K562 (cell line): Measurements from ENCODE around the gene GATA1. TPM values are rescaled to one million over a fixed set of nuclear protein-coding genes. Genes with fewer than 3 reads are reported as not detected.

Experiments used
- CHD1 ChIP-seq: fragments of 200-600 bp; sonication (generic); IDR thresholded peaks from one replicate; pipeline ENCODE4 v1.6.1; 2012; ENCODE audit warnings: mild to moderate bottlenecking, moderate library complexity, low read length, inconsistent platforms
- FOSL1 ChIP-seq: fragments of 200-800 bp; sonication (Bioruptor generic); conservative IDR thresholded peaks from 2 replicates; pipeline ENCODE4 v1.6.1; 2016; ENCODE audit warnings: missing genetic modification characterization, missing compliant biosample characterization
- FOXA3 ChIP-seq, 2 experiments: fragments of 450-650 bp in 1 of 2; sonication (generic) in 1 of 2; formaldehyde crosslinking; IDR thresholded peaks in 1 of 2; conservative IDR thresholded peaks in 1 of 2; 2 replicates each; pipeline versions ENCODE4 v1.4.0 to v1.8.0; 2020 to 2022; ENCODE audit warnings: mild to moderate bottlenecking in 2 of 2, missing genetic modification reagents in 1 of 2
- ILK ChIP-seq: fragments of 450-650 bp; IDR thresholded peaks from 2 replicates; pipeline ENCODE4 v1.6.1; 2016; ENCODE audit warnings: missing genetic modification characterization, low read depth, mild to moderate bottlenecking, missing compliant biosample characterization, moderate library complexity, borderline replicate concordance
- PHTF2 ChIP-seq: fragments of 250-450 bp; sonication (Bioruptor Pico); IDR thresholded peaks from 2 replicates; pipeline ENCODE4 v1.5.0; 2021; ENCODE audit warnings: mild to moderate bottlenecking
- SIRT6 ChIP-seq: IDR thresholded peaks from one replicate; pipeline ENCODE4 v1.6.1; 2012; ENCODE audit warnings: low read depth, mild to moderate bottlenecking, control low read depth, inconsistent platforms, low read length, moderate library complexity
- SIX5 ChIP-seq, 2 experiments: IDR thresholded peaks; 2 replicates each; pipeline ENCODE4 v1.6.1; 2011; ENCODE audit warnings: low read length in 2 of 2, borderline replicate concordance in 1 of 2, low read depth in 1 of 2, mild to moderate bottlenecking in 1 of 2, moderate library complexity in 1 of 2; ENCODE audit not compliant: insufficient read depth in 1 of 2
- SNIP1 ChIP-seq: fragments of 450-650 bp; IDR thresholded peaks from 2 replicates; pipeline ENCODE4 v1.7.1; 2017; ENCODE audit warnings: low read depth, mild to moderate bottlenecking
- ZNF707 ChIP-seq: fragments of 250-450 bp; sonication (Bioruptor Pico); conservative IDR thresholded peaks from 2 replicates; pipeline ENCODE4 v1.8.0; 2022; ENCODE audit warnings: inconsistent platforms, mild to moderate bottlenecking, moderate library complexity
- polyA plus RNA-seq, 8 experiments: library from polyadenylated mRNA; depleted of rRNA in 4 of 8; stranded (reverse) in 5 of 8; unstranded in 3 of 8; fragments of >200 nt; fragmentation: Nextera tagmentation in 2 of 8; fragmentation: Illumina TruSeq in 1 of 8; extraction: Ambion mirVana in 2 of 8; extraction: Trizol in 1 of 8; gene quantifications; 2 replicates each; pipeline versions ENCODE4 v1.2.1 to v1.2.3, GENCODE V29; 2011 to 2014; ENCODE audit warnings: inconsistent platforms in 1 of 8, missing spikeins in 1 of 8
- total RNA-seq, 7 experiments: library from RNA; depleted of rRNA in 6 of 7; stranded (reverse); fragments of >200 nt in 6 of 7; fragmentation: Illumina TruSeq in 2 of 7; extraction: Trizol in 2 of 7; gene quantifications; 2 replicates each; pipeline versions ENCODE4 v1.2.1 to v1.2.3, GENCODE V29; 2011 to 2021; ENCODE audit warnings: low replicate concordance in 1 of 7
- TF ChIP-seq, protein P1 (sequence below): sonication (generic); formaldehyde crosslinking; IDR thresholded peaks from 2 replicates; pipeline ENCODE4 v1.8.0; 2022; ENCODE audit warnings: mild to moderate bottlenecking, missing genetic modification reagents
- TF ChIP-seq, protein P2 (sequence below), 3 experiments: IDR thresholded peaks in 2 of 3; conservative IDR thresholded peaks in 1 of 3; 2 replicates each; pipeline ENCODE4 v1.5.1; 2011 to 2012; ENCODE audit warnings: low read length in 3 of 3, mild to moderate bottlenecking in 3 of 3, control low read depth in 2 of 3, improper control_type of control experiment in 1 of 3, inconsistent platforms in 1 of 3, low read depth in 1 of 3, mixed read lengths in 1 of 3, moderate library complexity in 1 of 3; ENCODE audit not compliant: insufficient read depth in 2 of 3

The GATA1 gene
- total and polyA plus RNA-seq, 9 of the 15 experiments (the other 6 are each of a cell fraction or from before 2014, with no cell fraction given): 11.9 to 291 (median 116) TPM

GRCh38 chrX:48786825-48787504 lies 575 bp downstream of the GATA1 start (continued):
- TF ChIP-seq ZNF707 (CRISPR knock-in tag) (no peak), CHD1 (peak; percentile 27), SNIP1 (no peak), PHTF2 (CRISPR knock-in tag) (no peak), FOSL1 (tag) (no peak), SIX5 (IDR thresholded peaks at IDR 0.05; ENCODE audit: borderline replicate concordance in 1 of 2, insufficient read depth in 1 of 2, low read depth in 1 of 2, low read length in 2 of 2) (no peak), SIRT6 (no peak), ILK (no peak), FOXA3 (CRISPR knock-in tag; conservative IDR thresholded peaks at IDR 0.05 in 1 of 2, IDR thresholded peaks at IDR 0.05 in 1 of 2) (no peak)
- TF ChIP-seq, protein P1, sequence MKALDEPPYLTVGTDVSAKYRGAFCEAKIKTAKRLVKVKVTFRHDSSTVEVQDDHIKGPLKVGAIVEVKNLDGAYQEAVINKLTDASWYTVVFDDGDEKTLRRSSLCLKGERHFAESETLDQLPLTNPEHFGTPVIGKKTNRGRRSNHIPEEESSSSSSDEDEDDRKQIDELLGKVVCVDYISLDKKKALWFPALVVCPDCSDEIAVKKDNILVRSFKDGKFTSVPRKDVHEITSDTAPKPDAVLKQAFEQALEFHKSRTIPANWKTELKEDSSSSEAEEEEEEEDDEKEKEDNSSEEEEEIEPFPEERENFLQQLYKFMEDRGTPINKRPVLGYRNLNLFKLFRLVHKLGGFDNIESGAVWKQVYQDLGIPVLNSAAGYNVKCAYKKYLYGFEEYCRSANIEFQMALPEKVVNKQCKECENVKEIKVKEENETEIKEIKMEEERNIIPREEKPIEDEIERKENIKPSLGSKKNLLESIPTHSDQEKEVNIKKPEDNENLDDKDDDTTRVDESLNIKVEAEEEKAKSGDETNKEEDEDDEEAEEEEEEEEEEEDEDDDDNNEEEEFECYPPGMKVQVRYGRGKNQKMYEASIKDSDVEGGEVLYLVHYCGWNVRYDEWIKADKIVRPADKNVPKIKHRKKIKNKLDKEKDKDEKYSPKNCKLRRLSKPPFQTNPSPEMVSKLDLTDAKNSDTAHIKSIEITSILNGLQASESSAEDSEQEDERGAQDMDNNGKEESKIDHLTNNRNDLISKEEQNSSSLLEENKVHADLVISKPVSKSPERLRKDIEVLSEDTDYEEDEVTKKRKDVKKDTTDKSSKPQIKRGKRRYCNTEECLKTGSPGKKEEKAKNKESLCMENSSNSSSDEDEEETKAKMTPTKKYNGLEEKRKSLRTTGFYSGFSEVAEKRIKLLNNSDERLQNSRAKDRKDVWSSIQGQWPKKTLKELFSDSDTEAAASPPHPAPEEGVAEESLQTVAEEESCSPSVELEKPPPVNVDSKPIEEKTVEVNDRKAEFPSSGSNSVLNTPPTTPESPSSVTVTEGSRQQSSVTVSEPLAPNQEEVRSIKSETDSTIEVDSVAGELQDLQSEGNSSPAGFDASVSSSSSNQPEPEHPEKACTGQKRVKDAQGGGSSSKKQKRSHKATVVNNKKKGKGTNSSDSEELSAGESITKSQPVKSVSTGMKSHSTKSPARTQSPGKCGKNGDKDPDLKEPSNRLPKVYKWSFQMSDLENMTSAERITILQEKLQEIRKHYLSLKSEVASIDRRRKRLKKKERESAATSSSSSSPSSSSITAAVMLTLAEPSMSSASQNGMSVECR (CRISPR knock-in tag): peak; percentile 8; the same call in 1 of the 2 replicates
- TF ChIP-seq, protein P2, sequence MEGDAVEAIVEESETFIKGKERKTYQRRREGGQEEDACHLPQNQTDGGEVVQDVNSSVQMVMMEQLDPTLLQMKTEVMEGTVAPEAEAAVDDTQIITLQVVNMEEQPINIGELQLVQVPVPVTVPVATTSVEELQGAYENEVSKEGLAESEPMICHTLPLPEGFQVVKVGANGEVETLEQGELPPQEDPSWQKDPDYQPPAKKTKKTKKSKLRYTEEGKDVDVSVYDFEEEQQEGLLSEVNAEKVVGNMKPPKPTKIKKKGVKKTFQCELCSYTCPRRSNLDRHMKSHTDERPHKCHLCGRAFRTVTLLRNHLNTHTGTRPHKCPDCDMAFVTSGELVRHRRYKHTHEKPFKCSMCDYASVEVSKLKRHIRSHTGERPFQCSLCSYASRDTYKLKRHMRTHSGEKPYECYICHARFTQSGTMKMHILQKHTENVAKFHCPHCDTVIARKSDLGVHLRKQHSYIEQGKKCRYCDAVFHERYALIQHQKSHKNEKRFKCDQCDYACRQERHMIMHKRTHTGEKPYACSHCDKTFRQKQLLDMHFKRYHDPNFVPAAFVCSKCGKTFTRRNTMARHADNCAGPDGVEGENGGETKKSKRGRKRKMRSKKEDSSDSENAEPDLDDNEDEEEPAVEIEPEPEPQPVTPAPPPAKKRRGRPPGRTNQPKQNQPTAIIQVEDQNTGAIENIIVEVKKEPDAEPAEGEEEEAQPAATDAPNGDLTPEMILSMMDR (IDR thresholded peaks at IDR 0.05 in 2 of 3, conservative IDR thresholded peaks at IDR 0.05 in 1 of 3; ENCODE audit: insufficient read depth in 2 of 3, low read depth in 1 of 3, low read length in 3 of 3): no peak
